HepG2 (cell line): ENCODE measurements around the gene TNRC18. TPM values are rescaled to one million over a fixed set of nuclear protein-coding genes. Genes with fewer than 3 reads are reported as not detected.

Experiments
- DMAP1 ChIP-seq: IDR thresholded peaks from 2 replicates; pipeline ENCODE4 v1.6.1; 2016
- EEA1 ChIP-seq: sonication (generic); formaldehyde crosslinking; IDR thresholded peaks from 2 replicates; pipeline ENCODE4 v1.5.1; 2020; ENCODE audit warnings: mild to moderate bottlenecking, missing genetic modification reagents, borderline replicate concordance
- GABPB1 ChIP-seq: IDR thresholded peaks from 2 replicates; pipeline ENCODE4 v1.6.1; 2016; ENCODE audit warnings: mild to moderate bottlenecking, missing genetic modification reagents, moderate library complexity, missing compliant biosample characterization
- HMGXB4 ChIP-seq, 2 experiments: sonication (generic) in 1 of 2; formaldehyde crosslinking in 1 of 2; IDR thresholded peaks; 2 replicates each; pipeline versions ENCODE4 v1.4.0 to v1.6.1; 2018 to 2020; ENCODE audit warnings: missing genetic modification reagents in 2 of 2, borderline replicate concordance in 1 of 2, low read depth in 1 of 2, mild to moderate bottlenecking in 1 of 2, missing biosample characterization in 1 of 2
- KLF9 ChIP-seq: IDR thresholded peaks from 2 replicates; pipeline ENCODE4 v1.6.1; 2016; ENCODE audit warnings: low read depth
- NFKB2 ChIP-seq: sonication (generic); formaldehyde crosslinking; IDR thresholded peaks from 2 replicates; pipeline ENCODE4 v1.4.0; 2020; ENCODE audit warnings: missing genetic modification reagents, borderline replicate concordance
- NR2F2 ChIP-seq: IDR thresholded peaks from 2 replicates; pipeline ENCODE4 v1.6.1; 2012; ENCODE audit warnings: low read depth, inconsistent platforms, borderline replicate concordance
- RBM39 ChIP-seq: fragments of 200-400 bp; formaldehyde crosslinking; IDR thresholded peaks from one replicate; pipeline ENCODE4 v1.6.1; 2018; ENCODE audit warnings: antibody characterized with exemption, mild to moderate bottlenecking, low read depth, low read length; ENCODE audit not compliant: poor library complexity, severe bottlenecking
- SKI ChIP-seq: fragments of 450-650 bp; IDR thresholded peaks from one replicate; pipeline ENCODE4 v1.6.1; 2018; ENCODE audit warnings: mild to moderate bottlenecking; ENCODE audit not compliant: partially characterized antibody
- SMAD3 ChIP-seq: sonication (generic); formaldehyde crosslinking; IDR thresholded peaks from 2 replicates; pipeline ENCODE4 v1.4.0; 2020; ENCODE audit warnings: missing genetic modification reagents
- TBX3 ChIP-seq: fragments of 450-650 bp; IDR thresholded peaks from 2 replicates; pipeline ENCODE4 v1.6.1; 2017; ENCODE audit warnings: antibody characterized with exemption, mild to moderate bottlenecking, inconsistent platforms, borderline replicate concordance
- TOE1 ChIP-seq: sonication (generic); formaldehyde crosslinking; IDR thresholded peaks from 2 replicates; pipeline ENCODE4 v1.4.0; 2020; ENCODE audit warnings: mild to moderate bottlenecking, missing genetic modification reagents
- YEATS4 ChIP-seq: sonication (generic); formaldehyde crosslinking; IDR thresholded peaks from 2 replicates; pipeline ENCODE4 v1.4.0; 2020; ENCODE audit warnings: missing genetic modification reagents, borderline replicate concordance
- ZFP90 ChIP-seq: sonication (generic); formaldehyde crosslinking; IDR thresholded peaks from 2 replicates; pipeline ENCODE4 v1.8.0; 2022; ENCODE audit warnings: missing genetic modification reagents, mild to moderate bottlenecking, inconsistent platforms, borderline replicate concordance
- ZNF292 ChIP-seq: sonication (generic); formaldehyde crosslinking; IDR thresholded peaks from 2 replicates; pipeline ENCODE4 v1.8.1; 2022; ENCODE audit warnings: mild to moderate bottlenecking, low read depth, missing genetic modification reagents, borderline replicate concordance
- polyA plus RNA-seq, 8 experiments: library from polyadenylated mRNA; depleted of rRNA in 3 of 8; stranded (reverse) in 7 of 8; unstranded in 1 of 8; fragments of >200 nt; fragmentation: Illumina TruSeq in 4 of 8; extraction: Trizol in 4 of 8; gene quantifications; 2 replicates each; pipeline versions ENCODE4 v1.2.1 to v1.2.3, GENCODE V29; 2011 to 2016; ENCODE audit warnings: low read depth in 4 of 8, missing spikeins in 1 of 8, mixed read lengths in 1 of 8; ENCODE audit not compliant: insufficient read depth in 1 of 8
- total RNA-seq, 5 experiments: library from RNA; depleted of rRNA; stranded (reverse); fragments of >200 nt; fragmentation: Illumina TruSeq; extraction: Trizol; gene quantifications; 2 replicates each; pipeline ENCODE4 v1.2.3, GENCODE V29; 2016; ENCODE audit warnings: low read depth in 1 of 5
- TF ChIP-seq, protein P1 (sequence below): sonication (generic); formaldehyde crosslinking; IDR thresholded peaks from 2 replicates; pipeline ENCODE4 v1.4.0; 2020; ENCODE audit warnings: missing genetic modification reagents, mild to moderate bottlenecking, borderline replicate concordance
- TF ChIP-seq, protein P2 (sequence below): sonication (generic); formaldehyde crosslinking; IDR thresholded peaks from 2 replicates; pipeline ENCODE4 v1.5.0; 2020; ENCODE audit warnings: missing genetic modification reagents, mild to moderate bottlenecking, borderline replicate concordance
- TF ChIP-seq, protein P3 (sequence below): IDR thresholded peaks from 2 replicates; pipeline ENCODE4 v1.4.0; 2020; ENCODE audit warnings: mild to moderate bottlenecking, missing genetic modification reagents

TNRC18 gene
- total and polyA plus RNA-seq, 2 of the 13 experiments (the other 11 are each of a cell fraction or from before 2014, with no cell fraction given): 11.7 to 17.4 TPM

DNA sequence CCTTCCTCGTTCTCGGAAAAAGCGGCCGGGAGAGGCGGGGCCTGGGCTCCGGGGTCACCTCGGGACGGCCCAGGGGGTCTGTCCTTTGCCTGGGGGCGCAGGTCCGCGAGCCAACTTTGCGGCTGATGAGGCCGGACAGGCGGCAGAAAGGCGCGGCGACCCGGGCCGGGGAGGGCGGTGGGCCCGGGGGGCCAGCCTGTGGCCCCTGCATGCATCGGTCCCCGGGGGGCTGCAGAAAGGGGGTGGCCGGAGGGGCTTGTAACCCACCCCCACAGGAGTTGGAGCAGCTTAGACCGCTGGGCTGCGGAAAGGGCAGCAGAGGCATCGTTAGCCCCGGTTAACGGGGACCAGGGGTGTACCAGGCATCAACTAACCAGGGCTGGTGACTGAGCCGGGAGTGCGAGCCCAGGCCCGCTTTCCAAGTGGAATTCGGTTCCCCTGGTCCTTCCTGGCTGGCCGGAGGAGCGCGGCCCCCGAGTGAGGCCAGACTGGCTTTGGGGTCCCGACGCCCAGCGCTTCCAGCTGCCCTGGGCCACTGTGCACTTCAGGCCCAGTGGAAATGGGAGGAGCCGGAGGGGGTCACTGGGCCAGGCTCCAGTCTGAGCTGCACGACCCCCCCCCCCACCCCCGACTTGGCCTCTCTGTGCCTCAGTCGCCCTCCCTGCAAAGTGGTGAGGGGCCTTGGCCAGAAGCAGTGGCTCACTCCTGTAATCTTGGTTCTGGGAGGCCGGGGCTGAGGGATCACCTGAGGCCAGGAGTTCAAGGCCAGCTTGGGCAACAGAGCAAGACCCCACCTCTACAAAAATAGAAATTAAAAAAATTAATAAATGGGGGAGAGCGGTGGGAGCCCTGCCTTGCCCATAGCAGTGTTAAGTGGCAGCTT lies 140.0 kb downstream of the TNRC18 start (continued):
- TF ChIP-seq, protein P1, sequence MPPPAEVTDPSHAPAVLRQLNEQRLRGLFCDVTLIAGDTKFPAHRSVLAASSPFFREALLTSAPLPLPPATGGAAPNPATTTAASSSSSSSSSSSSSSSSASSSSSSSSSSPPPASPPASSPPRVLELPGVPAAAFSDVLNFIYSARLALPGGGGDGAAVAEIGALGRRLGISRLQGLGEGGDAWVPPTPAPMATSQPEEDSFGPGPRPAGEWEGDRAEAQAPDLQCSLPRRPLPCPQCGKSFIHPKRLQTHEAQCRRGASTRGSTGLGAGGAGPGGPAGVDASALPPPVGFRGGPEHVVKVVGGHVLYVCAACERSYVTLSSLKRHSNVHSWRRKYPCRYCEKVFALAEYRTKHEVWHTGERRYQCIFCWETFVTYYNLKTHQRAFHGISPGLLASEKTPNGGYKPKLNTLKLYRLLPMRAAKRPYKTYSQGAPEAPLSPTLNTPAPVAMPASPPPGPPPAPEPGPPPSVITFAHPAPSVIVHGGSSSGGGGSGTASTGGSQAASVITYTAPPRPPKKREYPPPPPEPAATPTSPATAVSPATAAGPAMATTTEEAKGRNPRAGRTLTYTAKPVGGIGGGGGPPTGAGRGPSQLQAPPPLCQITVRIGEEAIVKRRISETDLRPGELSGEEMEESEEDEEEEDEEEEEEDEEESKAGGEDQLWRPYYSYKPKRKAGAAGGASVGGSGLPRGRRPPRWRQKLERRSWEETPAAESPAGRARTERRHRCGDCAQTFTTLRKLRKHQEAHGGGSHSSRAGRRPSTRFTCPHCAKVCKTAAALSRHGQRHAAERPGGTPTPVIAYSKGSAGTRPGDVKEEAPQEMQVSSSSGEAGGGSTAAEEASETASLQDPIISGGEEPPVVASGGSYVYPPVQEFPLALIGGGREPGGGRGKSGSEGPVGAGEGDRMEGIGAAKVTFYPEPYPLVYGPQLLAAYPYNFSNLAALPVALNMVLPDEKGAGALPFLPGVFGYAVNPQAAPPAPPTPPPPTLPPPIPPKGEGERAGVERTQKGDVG: no peak
- TF ChIP-seq DMAP1 (CRISPR knock-in tag) (no peak), SMAD3 (CRISPR knock-in tag) (no peak), NR2F2 (no peak), EEA1 (peak; percentile 39; the same call in 1 of the 2 replicates), KLF9 (CRISPR knock-in tag) (no peak), TBX3 (no peak), NFKB2 (CRISPR knock-in tag) (peak; percentile 2; the same call in 1 of the 2 replicates), ZFP90 (CRISPR knock-in tag) (0 out of 2 replicates have a peak, but pooled peaks have one; percentile 25), GABPB1 (CRISPR knock-in tag) (peak; percentile 26; the same call in 1 of the 2 replicates), TOE1 (CRISPR knock-in tag) (no peak), RBM39 (peak; percentile 25), YEATS4 (CRISPR knock-in tag) (no peak; the same call in 1 of the 2 replicates), SKI (no peak), ZNF292 (CRISPR knock-in tag) (no peak), HMGXB4 (CRISPR knock-in tag; IDR thresholded peaks at IDR 0.05; ENCODE audit: borderline replicate concordance in 1 of 2, low read depth in 1 of 2) (peak in 1 of 2 experiments; percentile 8; a peak in 1 of 4 replicates)
- TF ChIP-seq, protein P2, sequence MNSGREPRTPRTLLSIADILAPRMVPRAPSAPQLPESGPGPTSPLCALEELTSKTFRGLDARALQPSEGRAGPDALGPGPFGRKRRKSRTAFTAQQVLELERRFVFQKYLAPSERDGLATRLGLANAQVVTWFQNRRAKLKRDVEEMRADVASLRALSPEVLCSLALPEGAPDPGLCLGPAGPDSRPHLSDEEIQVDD (CRISPR knock-in tag): no peak
- TF ChIP-seq, protein P3, sequence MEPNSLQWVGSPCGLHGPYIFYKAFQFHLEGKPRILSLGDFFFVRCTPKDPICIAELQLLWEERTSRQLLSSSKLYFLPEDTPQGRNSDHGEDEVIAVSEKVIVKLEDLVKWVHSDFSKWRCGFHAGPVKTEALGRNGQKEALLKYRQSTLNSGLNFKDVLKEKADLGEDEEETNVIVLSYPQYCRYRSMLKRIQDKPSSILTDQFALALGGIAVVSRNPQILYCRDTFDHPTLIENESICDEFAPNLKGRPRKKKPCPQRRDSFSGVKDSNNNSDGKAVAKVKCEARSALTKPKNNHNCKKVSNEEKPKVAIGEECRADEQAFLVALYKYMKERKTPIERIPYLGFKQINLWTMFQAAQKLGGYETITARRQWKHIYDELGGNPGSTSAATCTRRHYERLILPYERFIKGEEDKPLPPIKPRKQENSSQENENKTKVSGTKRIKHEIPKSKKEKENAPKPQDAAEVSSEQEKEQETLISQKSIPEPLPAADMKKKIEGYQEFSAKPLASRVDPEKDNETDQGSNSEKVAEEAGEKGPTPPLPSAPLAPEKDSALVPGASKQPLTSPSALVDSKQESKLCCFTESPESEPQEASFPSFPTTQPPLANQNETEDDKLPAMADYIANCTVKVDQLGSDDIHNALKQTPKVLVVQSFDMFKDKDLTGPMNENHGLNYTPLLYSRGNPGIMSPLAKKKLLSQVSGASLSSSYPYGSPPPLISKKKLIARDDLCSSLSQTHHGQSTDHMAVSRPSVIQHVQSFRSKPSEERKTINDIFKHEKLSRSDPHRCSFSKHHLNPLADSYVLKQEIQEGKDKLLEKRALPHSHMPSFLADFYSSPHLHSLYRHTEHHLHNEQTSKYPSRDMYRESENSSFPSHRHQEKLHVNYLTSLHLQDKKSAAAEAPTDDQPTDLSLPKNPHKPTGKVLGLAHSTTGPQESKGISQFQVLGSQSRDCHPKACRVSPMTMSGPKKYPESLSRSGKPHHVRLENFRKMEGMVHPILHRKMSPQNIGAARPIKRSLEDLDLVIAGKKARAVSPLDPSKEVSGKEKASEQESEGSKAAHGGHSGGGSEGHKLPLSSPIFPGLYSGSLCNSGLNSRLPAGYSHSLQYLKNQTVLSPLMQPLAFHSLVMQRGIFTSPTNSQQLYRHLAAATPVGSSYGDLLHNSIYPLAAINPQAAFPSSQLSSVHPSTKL (CRISPR knock-in tag): no peak
